Fibroblast of skin of right quadriceps (primary cell): ENCODE results near the gene KCNH2.

ENCODE experiments used
- DNase-seq: peaks from one replicate; pipeline ENCODE4 v3.0.0-alpha.2; 2013

KCNH2 gene

GRCh38 chr7:150945171-150945852 lies 32.8 kb downstream of the KCNH2 start:
- DNase-seq = no peak

DNA sequence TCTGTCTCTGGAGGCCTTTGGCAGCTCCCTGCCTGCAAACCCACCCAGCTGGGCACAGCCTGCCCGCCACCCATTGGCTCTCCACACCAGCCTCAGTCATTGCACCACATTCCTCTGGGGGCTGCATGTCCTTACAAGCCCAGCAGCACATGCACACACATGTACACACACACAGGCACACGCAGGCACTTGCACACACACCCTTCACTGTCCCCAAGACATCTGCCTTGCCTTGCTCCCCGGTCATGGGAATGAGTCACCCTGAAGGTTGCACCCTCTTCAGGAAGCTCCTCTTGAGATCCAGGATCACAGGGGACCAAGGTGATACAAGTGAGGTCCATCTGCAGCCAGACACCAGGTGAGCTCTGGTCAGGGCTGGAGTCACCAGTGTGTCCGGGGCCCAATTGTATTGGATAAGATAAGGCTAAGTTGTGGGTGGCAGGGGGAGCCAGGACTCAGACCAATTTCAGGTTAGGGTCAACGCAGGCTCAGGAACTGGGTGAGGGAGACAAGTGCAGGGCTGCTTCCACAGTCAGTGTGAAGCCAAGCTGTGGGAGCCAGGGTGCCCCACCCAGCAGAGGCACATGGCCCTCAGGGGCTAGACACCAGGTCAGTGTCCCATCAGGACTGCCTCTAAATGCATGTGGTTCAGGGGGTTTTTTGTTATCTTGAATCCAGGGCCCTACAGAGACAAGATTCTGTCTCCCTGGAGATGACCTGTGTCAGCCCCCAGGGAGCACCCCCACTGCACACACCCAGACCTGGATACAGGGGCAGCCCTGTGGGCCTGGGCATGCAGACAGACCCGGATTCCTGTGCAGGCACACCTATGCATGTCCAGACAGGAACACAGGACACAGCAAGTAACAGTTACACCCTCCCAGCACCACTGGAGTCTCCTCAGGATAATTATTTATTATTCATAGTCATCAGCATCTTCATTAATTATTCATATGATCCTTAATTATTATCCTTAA lies 33.8 kb downstream of the KCNH2 start:
- DNase-seq = no peak

DNA sequence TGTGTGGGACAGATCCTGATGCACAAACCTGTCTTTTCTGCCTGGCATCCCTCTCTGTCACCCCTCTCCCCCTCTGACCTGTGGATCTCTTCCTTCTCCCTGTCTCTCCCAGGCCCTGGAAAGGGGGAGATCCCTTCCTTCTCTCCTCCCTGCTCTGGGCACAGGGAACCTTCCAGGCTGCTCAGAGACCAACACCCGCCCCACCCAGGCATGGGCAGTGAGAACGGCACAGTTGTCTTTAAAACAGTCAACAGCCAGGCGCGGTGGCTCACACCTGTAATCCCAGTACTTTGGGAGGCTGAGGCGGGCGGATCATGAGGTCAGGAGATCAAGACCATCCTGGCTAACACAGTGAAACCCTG lies 34.7 kb downstream of the KCNH2 start:
- no peak for DNase-seq

DNA sequence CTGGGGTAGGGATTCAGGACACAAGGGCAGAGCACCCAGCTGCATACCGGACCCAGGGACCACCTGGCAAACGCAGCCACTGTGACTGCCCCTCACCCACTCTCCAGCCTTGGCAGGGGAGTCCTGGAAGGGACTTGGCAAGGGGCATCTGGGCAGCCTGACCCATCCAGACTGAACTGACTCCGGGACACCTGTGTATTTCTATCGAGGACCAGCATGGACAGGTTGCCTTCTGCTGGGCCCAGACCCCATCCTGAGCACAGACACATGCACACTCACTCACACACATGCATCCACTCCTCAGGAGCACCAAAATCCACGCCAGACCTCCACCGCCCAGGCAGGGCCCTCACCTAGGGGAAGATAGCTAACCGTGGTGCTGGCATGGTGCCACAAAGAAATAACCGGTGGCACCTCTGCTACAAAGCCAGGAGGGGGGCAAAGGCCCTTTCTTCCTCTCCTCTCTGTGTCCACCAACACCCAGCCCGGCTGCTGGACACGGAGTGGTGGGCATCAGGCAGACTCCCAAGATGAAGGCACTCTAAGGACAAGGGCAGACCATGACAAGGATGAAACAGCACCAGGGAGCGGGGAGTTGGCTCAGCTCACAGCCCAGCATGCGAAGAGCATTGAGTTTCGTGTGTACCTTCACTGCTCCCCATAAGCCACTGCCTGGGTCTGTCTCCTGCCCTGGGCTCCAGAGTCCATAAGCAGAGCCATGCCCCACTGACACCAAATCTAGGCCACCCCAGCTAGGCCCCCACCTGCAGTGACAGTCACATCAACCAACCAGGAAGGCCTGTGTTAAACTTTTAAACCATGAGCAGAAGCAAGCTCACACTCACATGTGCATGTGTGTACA lies 35.3 kb downstream of the KCNH2 start:
- no peak for DNase-seq

DNA sequence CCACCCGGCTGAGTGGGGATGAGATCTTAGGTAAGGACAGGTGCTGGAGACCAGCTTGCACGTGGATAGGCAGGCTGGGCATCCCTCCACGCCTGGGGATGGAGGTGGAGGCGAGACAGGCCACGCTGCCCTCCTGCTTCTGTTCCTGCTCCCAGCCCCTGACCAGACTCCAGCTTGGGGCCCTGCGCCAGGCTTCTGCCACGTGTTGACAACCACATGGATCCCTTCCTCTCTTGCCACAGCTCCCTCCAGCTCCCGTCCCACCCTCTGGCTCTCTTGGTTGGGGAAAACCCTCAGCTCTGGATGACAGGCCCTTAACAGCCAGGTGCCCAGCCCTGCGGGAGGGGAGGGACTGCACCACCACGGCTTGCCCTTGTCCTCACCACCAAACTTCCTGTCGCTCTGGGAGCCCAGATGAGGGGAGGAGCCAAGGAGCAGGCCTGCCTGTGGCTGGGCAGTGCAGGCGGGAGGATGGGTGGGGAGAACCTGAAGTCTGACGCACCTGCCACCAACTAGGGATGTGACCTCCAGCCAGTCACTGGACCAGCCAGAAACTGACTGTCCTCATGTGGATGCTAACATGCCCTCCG lies 36.0 kb downstream of the KCNH2 start:
- DNase-seq = no peak

GRCh38 chr7:150941351-150942000 lies 36.6 kb downstream of the KCNH2 start:
- DNase-seq = no peak

DNA sequence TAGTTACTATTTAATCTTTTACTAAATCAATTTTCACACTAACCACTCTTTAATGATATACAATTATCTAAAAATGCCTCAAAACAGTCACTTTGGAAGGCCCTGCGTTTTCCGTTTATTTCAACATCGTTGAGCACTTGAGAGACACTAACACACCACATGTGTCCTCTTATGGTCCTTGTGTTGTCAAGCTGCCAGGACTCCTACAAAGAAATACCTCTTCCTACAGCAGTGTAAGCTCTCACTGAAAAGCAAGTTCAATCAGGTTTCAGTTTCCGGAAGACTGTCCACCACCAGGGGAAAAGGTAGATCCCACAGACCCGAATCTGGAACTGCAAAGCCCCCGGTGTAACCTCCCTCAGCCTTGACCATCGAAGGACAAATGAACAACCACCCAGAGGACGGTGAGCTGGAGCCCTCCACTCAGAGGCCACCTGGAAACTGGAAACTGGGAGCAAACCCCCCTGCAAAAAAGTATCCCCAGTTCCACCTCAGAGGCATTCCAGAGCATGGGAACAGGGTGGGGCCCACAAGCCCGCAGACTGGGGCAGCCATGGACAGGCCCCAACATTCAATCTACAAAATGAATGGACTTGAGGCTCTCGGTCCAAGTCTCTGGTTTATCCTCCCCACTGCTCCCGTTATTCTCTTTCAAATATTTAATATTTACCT lies 37.6 kb downstream of the KCNH2 start:
- DNase-seq = no peak

GRCh38 chr7:150939466-150939865 lies 38.7 kb downstream of the KCNH2 start:
- DNase-seq = no peak

GRCh38 chr7:150939052-150939451 lies 39.1 kb downstream of the KCNH2 start:
- DNase-seq = no peak

- DNase-seq = no peak
Observed at GRCh38 chr7:150938566-150938965, 39.6 kb downstream of the KCNH2 start.

DNA sequence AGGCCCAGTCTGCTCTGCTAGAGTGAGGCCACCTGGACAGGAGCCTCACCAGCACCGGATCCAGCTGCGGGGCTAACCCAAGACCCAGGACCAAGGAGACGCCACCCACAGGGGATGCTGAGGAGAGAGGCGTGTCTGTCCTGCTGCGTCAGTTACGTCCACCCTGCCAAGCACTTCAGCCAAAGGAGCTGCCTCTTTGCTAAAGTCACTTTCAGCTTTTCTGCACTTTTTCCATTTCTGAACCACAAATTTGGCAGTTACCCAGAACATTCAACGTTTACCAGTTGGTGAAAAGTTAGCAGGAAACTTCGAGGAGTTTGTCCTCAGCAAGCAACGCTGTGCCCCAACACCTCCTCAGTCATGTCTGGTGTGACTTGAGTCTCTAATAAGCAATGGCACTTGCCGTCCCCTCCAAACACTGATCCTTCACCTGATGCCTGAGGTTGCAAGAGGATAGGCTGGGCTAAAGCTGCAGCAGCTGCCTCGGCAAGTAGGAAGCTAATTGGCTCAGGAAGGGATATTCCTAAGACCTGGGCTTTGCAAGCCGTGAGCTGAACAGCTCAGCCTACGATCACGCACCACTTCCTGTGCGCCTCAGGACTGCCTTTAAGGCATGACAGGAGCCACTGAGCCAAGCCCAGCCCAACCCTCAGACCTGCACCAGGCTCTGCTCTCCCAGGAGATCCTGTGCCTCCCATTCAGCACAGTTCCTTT lies 40.1 kb downstream of the KCNH2 start:
- DNase-seq = peak; percentile 12

GRCh38 chr7:150936018-150936417 lies 42.1 kb downstream of the KCNH2 start:
- DNase-seq = no peak

DNA sequence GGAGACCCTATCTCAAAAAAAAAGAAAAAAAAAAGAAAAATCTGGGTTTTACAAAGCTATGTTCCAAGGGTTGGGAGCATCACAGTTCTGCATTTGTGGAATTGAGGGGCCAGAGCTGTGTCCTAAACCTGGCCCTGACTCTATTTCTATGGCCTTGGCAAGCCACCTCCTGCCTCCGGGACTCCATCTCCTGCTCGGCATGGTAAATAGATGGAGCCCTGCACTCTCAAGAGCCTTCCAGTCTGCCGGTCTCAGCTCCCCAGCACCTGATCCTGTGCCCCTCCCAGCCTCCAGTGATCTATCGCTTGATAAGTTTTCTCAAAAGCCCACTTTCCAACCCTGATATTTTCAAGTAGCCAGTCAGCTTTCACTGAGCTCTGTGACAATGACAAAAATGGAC lies 43.0 kb downstream of the KCNH2 start:
- no peak for DNase-seq

- DNase-seq = no peak
Observed at GRCh38 chr7:150934045-150934766, 43.9 kb downstream of the KCNH2 start.

GRCh38 chr7:150931199-150931869 lies 46.8 kb downstream of the KCNH2 start:
- DNase-seq = no peak

DNA sequence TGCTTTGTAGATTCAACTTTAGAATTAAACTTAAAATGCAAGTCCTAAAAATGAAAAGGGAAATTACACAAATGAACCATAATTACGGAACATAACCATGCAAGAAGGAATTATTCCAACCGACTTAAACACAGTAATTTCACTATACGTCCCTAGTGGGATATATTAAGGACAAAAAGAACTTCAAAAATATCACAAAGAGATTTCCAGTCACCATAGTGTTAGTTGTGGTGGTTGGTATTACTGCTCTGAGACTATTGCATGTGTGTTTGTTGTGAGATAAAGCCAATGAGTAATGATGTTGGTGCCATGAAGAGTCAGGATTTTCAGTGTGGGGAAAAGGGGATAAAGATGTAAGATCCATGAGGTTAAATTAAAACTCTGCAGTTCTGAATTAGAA lies 49.6 kb downstream of the KCNH2 start:
- no peak for DNase-seq

DNA sequence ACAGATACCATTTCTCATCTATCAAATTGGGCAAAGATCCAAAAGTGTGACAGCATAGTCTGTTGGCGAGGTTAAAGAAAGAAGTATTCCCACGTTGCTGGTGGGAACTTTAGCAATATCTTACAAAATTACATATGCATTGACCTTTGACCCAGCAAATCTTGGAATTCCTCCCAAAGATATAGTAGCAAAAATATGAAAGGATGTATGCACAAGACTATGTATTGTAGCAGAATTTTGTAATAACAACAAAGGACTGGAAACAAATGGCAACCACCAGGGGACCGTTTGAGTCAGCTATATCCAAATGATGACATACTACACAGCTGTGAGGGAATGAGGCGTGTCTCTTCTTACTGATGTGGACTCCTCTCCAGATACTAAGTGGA lies 50.2 kb downstream of the KCNH2 start:
- DNase-seq = no peak

DNA sequence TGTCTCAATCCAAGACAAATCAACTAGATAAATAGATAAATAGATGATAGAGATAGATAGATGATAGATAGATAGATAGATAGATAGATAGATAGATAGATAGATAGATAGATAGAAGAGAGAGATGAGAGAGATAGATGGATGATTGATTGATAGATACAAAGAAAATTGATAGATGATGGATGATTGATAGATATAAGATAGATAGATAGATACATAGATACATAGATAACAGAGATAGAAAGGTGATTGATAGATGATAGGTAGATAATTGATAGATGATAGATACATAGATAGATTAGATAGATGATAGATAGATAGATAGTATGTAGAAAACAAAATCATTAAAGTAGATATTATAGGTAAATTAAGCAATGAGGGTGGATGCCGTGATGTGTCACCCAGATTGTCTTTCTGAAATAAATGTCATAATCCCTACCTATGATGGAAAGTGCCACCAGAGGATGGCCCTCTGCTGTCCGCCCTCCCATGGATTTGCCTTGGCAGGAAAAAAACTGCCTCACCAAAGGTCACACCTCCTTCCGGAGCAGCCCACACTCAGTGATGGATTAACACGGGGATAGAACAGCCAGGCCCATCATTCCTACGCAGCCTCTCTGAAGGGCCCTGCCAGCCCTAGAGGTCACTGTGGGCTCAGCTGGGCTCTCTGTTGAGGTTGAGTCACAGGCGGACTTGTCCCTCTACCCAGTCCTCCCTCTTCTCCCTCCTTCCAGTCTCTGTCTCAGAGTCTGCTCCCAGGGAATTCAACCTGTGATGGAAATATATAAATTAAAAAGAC lies 50.8 kb downstream of the KCNH2 start:
- no peak for DNase-seq

DNA sequence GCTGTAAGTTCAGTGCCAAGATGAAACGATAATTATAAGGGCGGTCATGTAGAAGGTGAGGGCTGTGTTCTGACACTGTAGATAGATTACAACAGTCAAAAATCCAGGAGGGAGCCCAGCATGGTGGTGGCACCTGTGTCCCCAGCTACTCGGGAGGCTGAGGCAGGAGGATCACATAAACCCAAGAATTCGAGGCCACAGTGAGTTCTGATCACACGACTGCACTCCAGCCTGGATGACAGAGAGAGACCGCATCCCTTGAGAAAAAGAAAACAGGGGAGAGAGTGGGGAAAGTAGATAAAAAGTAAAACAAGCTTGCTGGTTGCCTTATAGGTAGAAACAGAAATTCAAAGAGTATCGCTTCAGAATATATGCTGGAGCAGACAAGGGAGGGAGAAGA lies 52.1 kb downstream of the KCNH2 start:
- DNase-seq = no peak
